ENCODE data around the gene ZBTB32. TPM values are rescaled to one million over a fixed set of nuclear protein-coding genes. Genes with fewer than 3 reads are reported as not detected.

The ZBTB32 gene
- total RNA-seq, 4 donors from 2014 or later, result not detected

DNA sequence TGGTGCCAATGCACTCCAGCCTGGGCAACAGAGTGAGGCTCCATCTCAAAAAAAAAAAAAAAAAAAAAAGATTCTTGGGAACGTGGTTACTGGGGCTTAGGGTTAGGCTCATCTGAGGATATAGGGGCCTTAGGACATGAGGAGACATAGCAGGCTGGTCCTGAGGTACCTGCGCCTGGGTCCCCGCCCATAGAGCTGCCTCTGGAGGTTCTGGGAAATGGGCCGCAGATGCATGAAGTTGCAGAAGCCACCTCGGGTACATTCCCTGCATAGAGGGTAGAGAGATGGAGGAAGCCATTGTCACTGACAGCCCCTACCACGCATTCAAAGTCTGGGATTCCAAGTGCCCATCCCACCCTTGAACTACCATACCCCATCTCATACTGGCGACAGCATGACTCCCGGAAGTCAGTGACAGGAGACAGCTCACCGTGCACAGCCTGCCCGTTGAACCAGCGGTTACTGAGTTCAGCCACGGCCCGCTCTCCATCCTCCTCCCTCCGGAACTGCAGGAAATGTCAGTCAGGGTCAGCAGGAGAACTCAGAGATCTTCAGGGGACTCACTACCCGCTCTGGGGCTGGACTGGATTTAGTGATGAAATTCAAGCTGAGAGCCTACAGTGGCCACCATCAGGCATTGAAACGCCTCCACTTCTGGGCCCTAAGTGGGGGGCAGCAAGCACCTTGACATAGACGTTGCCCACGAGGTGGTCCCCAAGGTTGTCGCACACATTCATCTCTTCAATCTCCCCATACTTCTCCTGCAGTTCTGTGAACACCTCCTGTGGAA, 39.5 kb downstream of the ZBTB32 start:
- H3K27ac ChIP-seq, result peak overlapping the region in 3 of 4 donors; percentile 97 to 99 (median 99)
- peaks cover 29 to 42% of the 10 kb centered on the region in 2 donors for H3K4me1 ChIP-seq
- ATAC-seq (no peak), DNase-seq (no peak)
- in situ Hi-C loops (cut with MboI; ENCODE audit: low sequenced_read_pairs in 4 of 4), result no loop called here
- TF ChIP-seq, protein P1, sequence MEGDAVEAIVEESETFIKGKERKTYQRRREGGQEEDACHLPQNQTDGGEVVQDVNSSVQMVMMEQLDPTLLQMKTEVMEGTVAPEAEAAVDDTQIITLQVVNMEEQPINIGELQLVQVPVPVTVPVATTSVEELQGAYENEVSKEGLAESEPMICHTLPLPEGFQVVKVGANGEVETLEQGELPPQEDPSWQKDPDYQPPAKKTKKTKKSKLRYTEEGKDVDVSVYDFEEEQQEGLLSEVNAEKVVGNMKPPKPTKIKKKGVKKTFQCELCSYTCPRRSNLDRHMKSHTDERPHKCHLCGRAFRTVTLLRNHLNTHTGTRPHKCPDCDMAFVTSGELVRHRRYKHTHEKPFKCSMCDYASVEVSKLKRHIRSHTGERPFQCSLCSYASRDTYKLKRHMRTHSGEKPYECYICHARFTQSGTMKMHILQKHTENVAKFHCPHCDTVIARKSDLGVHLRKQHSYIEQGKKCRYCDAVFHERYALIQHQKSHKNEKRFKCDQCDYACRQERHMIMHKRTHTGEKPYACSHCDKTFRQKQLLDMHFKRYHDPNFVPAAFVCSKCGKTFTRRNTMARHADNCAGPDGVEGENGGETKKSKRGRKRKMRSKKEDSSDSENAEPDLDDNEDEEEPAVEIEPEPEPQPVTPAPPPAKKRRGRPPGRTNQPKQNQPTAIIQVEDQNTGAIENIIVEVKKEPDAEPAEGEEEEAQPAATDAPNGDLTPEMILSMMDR (IDR thresholded peaks at IDR 0.05 in 4 of 5, conservative IDR thresholded peaks at IDR 0.05 in 1 of 5), result no peak
- no peak for TF ChIP-seq POLR2A (IDR thresholded peaks at IDR 0.05)
- H3K4me3 ChIP-seq, result peak overlapping the region in 3 of 4 donors; percentile 83 to 96 (median 90)
- intact Hi-C loops (cut with DNase I; ENCODE audit: low total_unique reads), result loop anchor here (1.0 to 10.0 kb wide), 4 partner anchors 187 to 1333 kb away; partner anchors contain the start of genes FXYD7, OVOL3, POLR2I and TBCB
- H3K9me3 ChIP-seq, result no peaks in the 10 kb centered on the region
- peaks cover 0 to 7% of the 10 kb centered on the region in 2 donors for H3K36me3 ChIP-seq
- H3K27me3 ChIP-seq, result no peaks in the 10 kb centered on the region

DNA sequence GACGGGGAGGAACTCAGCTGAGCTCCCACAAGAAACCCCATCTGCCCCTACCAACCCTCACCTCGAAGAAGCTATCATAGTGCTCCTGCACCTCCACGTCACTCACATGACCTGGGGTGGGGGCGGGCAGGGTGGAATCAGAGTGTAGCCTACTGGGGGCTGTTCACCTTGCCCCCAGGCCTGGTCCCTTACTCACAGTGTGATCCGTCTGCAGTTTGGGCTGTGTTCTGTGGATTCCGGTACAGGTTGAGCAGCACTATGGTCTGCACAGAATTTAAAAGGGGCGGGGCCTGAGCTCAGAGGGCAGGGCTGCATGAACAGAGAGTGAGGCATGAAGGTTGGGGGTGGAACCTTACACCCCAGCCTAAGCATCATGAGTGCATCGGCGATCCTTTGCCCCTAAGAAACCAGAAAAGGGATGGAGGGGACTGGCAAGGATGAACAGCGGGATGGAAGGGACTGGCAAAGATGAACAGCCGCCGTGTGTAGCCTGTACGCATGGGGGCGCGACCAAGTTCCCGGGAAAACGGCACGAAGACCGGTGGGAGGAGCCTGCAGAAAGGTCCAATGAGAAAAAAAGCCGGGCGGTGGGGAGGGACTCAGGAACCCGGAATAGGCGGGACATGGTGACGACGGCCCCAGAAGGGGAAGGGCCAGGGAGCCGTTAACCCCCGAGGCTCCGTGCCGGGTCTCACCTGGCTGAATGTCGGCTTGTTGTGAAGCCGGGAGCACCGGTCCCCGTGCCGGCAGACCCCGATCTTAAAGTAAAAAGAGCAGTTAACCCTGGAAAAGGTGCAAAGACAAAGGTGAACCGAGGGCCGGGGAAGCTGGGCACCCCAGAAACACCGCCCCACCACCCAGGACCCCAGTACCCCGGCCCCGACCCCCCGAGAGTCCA, 40.3 kb downstream of the ZBTB32 start:
- Histone ChIP-seq H3K9me3 (no peaks in the 10 kb centered on the region), H3K36me3 (peaks cover 0 to 5% of the 10 kb centered on the region in 2 donors), H3K27me3 (no peaks in the 10 kb centered on the region), H3K27ac (peak overlapping the region; percentile 97 to 99 (median 99)), H3K4me3 (peak overlapping the region; percentile 78 to 96 (median 86)), H3K4me1 (peaks cover 33 to 47% of the 10 kb centered on the region in 2 donors)
- ATAC-seq (peak; percentile 68 to 71), DNase-seq (peak; percentile 95 to 96)
- in situ Hi-C loops (cut with MboI; ENCODE audit: low sequenced_read_pairs in 4 of 4), result no loop called here
- intact Hi-C loops (cut with DNase I; ENCODE audit: low total_unique reads), result loop anchor here (1.0 to 10.0 kb wide), 5 partner anchors 27 to 1333 kb away; partner anchors contain the start of genes FXYD7, OVOL3, POLR2I and TBCB
- TF ChIP-seq POLR2A (IDR thresholded peaks at IDR 0.05), result no peak
- TF ChIP-seq, protein P1 (IDR thresholded peaks at IDR 0.05 in 4 of 5, conservative IDR thresholded peaks at IDR 0.05 in 1 of 5), result peak in 4 of 5 experiments; percentile 29 to 53 (median 47)

DNA sequence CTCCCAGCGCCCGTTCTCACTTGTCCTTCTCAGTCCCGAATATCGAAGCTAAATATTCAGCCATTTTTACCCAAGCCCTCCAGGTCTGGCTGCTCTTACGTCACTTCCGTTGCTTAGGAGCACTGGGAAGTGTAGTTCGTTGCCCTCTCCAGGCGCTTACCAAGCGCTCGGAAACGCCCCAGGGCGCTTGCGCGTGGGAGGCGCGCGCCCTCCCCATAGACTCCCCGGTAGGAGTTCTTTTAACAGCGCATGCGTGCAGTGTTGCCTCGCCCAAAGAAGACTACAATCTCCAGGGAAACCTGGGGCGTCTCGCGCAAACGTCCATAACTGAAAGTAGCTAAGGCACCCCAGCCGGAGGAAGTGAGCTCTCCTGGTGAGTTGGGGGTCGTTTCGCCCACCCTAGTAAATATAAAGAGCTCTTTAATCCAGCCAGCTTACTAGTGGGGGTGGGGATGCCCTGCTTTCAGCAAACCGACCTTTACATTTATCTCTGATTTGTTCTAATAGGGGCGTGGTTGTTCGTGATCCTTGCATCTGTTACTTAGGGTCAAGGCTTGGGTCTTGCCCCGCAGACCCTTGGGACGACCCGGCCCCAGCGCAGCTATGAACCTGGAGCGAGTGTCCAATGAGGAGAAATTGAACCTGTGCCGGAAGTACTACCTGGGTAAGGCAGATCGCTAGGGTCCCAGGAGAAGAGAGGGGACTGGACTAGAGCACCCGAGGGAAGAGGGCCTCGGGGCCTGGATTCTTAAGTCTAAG, 41.1 kb downstream of the ZBTB32 start, which contains the start of the genes PSENEN and U2AF1L4:
TSS of gene PSENEN (plus strand) at position 324 of the 759 bp plus-strand sequence. CDS start at position 604, 280 bp downstream.
TSS of gene U2AF1L4 (minus strand) at position 91 of the 759 bp plus-strand sequence. CDS start at position 64, 27 bp downstream.
- Histone ChIP-seq H3K27ac (peak within 1 kb of the TSS; percentile 97 to 99 (median 99)), H3K27me3 (no peaks in the 10 kb centered on the region), H3K4me1 (peaks cover 28 to 44% of the 10 kb centered on the region in 2 donors), H3K9me3 (no peaks in the 10 kb centered on the region), H3K4me3 (peak within 1 kb of the TSS; percentile 78 to 96 (median 86)), H3K36me3 (peaks cover 0 to 5% of the 10 kb centered on the region in 2 donors)
- TF ChIP-seq, protein P1 (IDR thresholded peaks at IDR 0.05 in 4 of 5, conservative IDR thresholded peaks at IDR 0.05 in 1 of 5), result no peak
- peak; percentile 49 for TF ChIP-seq POLR2A (IDR thresholded peaks at IDR 0.05)
- intact Hi-C loops (cut with DNase I; ENCODE audit: low total_unique reads), result loop anchor here (1.0 to 10.0 kb wide), 3 partner anchors 28 to 601 kb away; partner anchors contain the start of genes FXYD7, OVOL3, POLR2I and TBCB
- in situ Hi-C loops (cut with MboI; ENCODE audit: low sequenced_read_pairs in 4 of 4), result no loop called here
- peak; percentile 98 to 99 for DNase-seq
- peak; percentile 76 to 81 for ATAC-seq

DNA sequence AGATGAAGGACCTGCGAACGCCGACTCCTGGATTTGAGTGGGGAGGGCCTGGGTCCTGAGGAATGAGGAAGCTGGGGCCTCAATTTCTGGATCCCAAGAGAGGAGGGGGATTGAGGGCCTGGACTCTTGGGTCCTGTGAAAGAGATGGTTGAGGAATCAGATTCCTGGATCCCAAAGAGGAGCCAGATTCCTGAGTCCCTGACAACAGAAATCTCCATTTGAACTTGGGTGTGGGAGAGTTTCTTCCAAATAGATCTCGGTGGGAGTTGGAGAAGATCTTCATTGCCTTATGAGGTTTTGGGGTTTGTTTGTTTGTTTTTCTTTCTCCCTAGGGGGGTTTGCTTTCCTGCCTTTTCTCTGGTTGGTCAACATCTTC, 41.7 kb downstream of the ZBTB32 start:
- H3K9me3 ChIP-seq, result no peaks in the 10 kb centered on the region
- in situ Hi-C loops (cut with MboI; ENCODE audit: low sequenced_read_pairs in 4 of 4) (no loop called here), intact Hi-C loops (cut with DNase I; ENCODE audit: low total_unique reads) (loop anchor here (10.0 kb wide), 2 partner anchors 369 to 601 kb away; partner anchors contain the start of genes FXYD7, OVOL3, POLR2I and TBCB)
- DNase-seq (no peak), ATAC-seq (no peak)
- H3K36me3 ChIP-seq, result peaks cover 0 to 6% of the 10 kb centered on the region in 2 donors
- peak overlapping the region; percentile 78 to 96 (median 86) for H3K4me3 ChIP-seq
- no peaks in the 10 kb centered on the region for H3K27me3 ChIP-seq
- TF ChIP-seq POLR2A (IDR thresholded peaks at IDR 0.05), result no peak
- TF ChIP-seq, protein P1 (IDR thresholded peaks at IDR 0.05 in 4 of 5, conservative IDR thresholded peaks at IDR 0.05 in 1 of 5), result no peak
- peaks cover 24 to 40% of the 10 kb centered on the region in 2 donors for H3K4me1 ChIP-seq
- peak overlapping the region; percentile 97 to 99 (median 99) for H3K27ac ChIP-seq
